Activated naive CD8-positive, alpha-beta T cell treated with anti-CD3 and anti-CD28 coated beads, Interleukin-2, amount 50 U/mL, for 24 hours (primary cell): ENCODE measurements around the gene ANGEL2.
"Not testable (repeated sequence)": the region's sequence is repeated elsewhere in the genome, so short reads cannot be mapped to it uniquely, and the experiment has no call there.

Experiments used
- ATAC-seq: fragments of 150-1000 bp; cut with Tn5 transposase; one replicate; pipeline ENCODE4 v1.10.0; 2021
- DNase-seq: peaks from one replicate; pipeline ENCODE4 v3.0.0; 2021
- H3K27ac Mint-ChIP-seq: one replicate; pipeline ENCODE4 v1.8.0; 2021; ENCODE audit warnings: mild to moderate bottlenecking, mixed read lengths
- H3K27me3 Mint-ChIP-seq: one replicate; pipeline ENCODE4 v1.8.0; 2021; ENCODE audit warnings: mixed read lengths
- H3K36me3 Mint-ChIP-seq: one replicate; pipeline ENCODE4 v1.8.0; 2021; ENCODE audit warnings: low read depth, mixed read lengths
- H3K4me1 Mint-ChIP-seq: one replicate; pipeline ENCODE4 v1.8.0; 2021; ENCODE audit warnings: mixed read lengths
- H3K4me3 Mint-ChIP-seq: one replicate; pipeline ENCODE4 v1.8.0; 2021; ENCODE audit warnings: mild to moderate bottlenecking, moderate library complexity, mixed read lengths
- H3K9me3 Mint-ChIP-seq: one replicate; pipeline ENCODE4 v1.8.0; 2021; ENCODE audit warnings: mixed read lengths

Gene ANGEL2

GRCh38 chr1:212973899-212974298 lies 41.8 kb downstream of the ANGEL2 start:
- DNase-seq: no peak
- no peak overlapping the region for H3K4me3 Mint-ChIP-seq
- H3K9me3 Mint-ChIP-seq: no peaks in the 10 kb centered on the region
- no peaks in the 10 kb centered on the region for H3K36me3 Mint-ChIP-seq
- H3K27me3 Mint-ChIP-seq: peaks cover 5% of the 10 kb centered on the region
- no peak overlapping the region for H3K27ac Mint-ChIP-seq
- ATAC-seq: no peak
- H3K4me1 Mint-ChIP-seq: no peaks in the 10 kb centered on the region

- Mint-ChIP-seq H3K36me3 (no peaks in the 10 kb centered on the region), H3K4me1 (peaks cover 3% of the 10 kb centered on the region), H3K9me3 (no peaks in the 10 kb centered on the region), H3K4me3 (no peak overlapping the region), H3K27ac (no peak overlapping the region), H3K27me3 (peaks cover 6% of the 10 kb centered on the region)
- no peak for ATAC-seq
- DNase-seq: no peak
These were observed 42.2 kb downstream of the ANGEL2 start for GRCh38 chr1:212973426-212973825.

- no peaks in the 10 kb centered on the region for H3K9me3 Mint-ChIP-seq
- peaks cover 13% of the 10 kb centered on the region for H3K27me3 Mint-ChIP-seq
- H3K36me3 Mint-ChIP-seq: no peaks in the 10 kb centered on the region
These were observed 44.4 kb downstream of the ANGEL2 start for GRCh38 chr1:212971312-212971711.

GRCh38 chr1:212970085-212970484 lies 45.6 kb downstream of the ANGEL2 start:
- no peak for ATAC-seq
- H3K27me3 Mint-ChIP-seq: peaks cover 15% of the 10 kb centered on the region
- no peak overlapping the region for H3K4me3 Mint-ChIP-seq
- no peaks in the 10 kb centered on the region for H3K36me3 Mint-ChIP-seq
- no peaks in the 10 kb centered on the region for H3K9me3 Mint-ChIP-seq
- peaks cover 10% of the 10 kb centered on the region for H3K4me1 Mint-ChIP-seq
- H3K27ac Mint-ChIP-seq: no peak overlapping the region
- DNase-seq: no peak

More at GRCh38 chr1:212971312-212971711, 44.4 kb downstream of the ANGEL2 start:
- Mint-ChIP-seq H3K4me1 (peaks cover 10% of the 10 kb centered on the region), H3K27ac (no peak overlapping the region), H3K4me3 (no peak overlapping the region)
- ATAC-seq: no peak
- DNase-seq: no peak

GRCh38 chr1:212968368-212968863 lies 47.3 kb downstream of the ANGEL2 start:
- H3K4me3 Mint-ChIP-seq: no peak overlapping the region
- H3K9me3 Mint-ChIP-seq: no peaks in the 10 kb centered on the region
- no peaks in the 10 kb centered on the region for H3K36me3 Mint-ChIP-seq
- H3K4me1 Mint-ChIP-seq: peaks cover 10% of the 10 kb centered on the region
- ATAC-seq (peak; percentile 56), DNase-seq (no peak)
- peaks cover 18% of the 10 kb centered on the region for H3K27me3 Mint-ChIP-seq
- H3K27ac Mint-ChIP-seq: no peak overlapping the region

GRCh38 chr1:212967801-212968200 lies 47.9 kb downstream of the ANGEL2 start:
- Mint-ChIP-seq H3K27me3 (peaks cover 18% of the 10 kb centered on the region), H3K27ac (no peak overlapping the region), H3K9me3 (no peaks in the 10 kb centered on the region), H3K4me3 (no peak overlapping the region), H3K4me1 (peaks cover 10% of the 10 kb centered on the region), H3K36me3 (no peaks in the 10 kb centered on the region)
- ATAC-seq (no peak), DNase-seq (no peak)

GRCh38 chr1:212966616-212967015 lies 49.1 kb downstream of the ANGEL2 start:
- DNase-seq (no peak), ATAC-seq (no peak)
- Mint-ChIP-seq H3K9me3 (no peaks in the 10 kb centered on the region), H3K27ac (no peak overlapping the region), H3K4me1 (peaks cover 10% of the 10 kb centered on the region), H3K4me3 (no peak overlapping the region), H3K36me3 (no peaks in the 10 kb centered on the region), H3K27me3 (peaks cover 18% of the 10 kb centered on the region)

- H3K4me3 Mint-ChIP-seq, H3K27ac Mint-ChIP-seq, H3K9me3 Mint-ChIP-seq, ATAC-seq, H3K4me1 Mint-ChIP-seq, H3K36me3 Mint-ChIP-seq, DNase-seq: not testable (repeated sequence)
- H3K27me3 Mint-ChIP-seq: peaks cover 14% of the 10 kb centered on the region
These were observed 50.7 kb downstream of the ANGEL2 start for GRCh38 chr1:212964993-212965392.

- H3K9me3 Mint-ChIP-seq: no peaks in the 10 kb centered on the region
- no peaks in the 10 kb centered on the region for H3K36me3 Mint-ChIP-seq
- ATAC-seq (no peak), DNase-seq (no peak)
- H3K4me3 Mint-ChIP-seq: no peak overlapping the region
- H3K27ac Mint-ChIP-seq: no peak overlapping the region
- peaks cover 10% of the 10 kb centered on the region for H3K4me1 Mint-ChIP-seq
- H3K27me3 Mint-ChIP-seq: peaks cover 14% of the 10 kb centered on the region
These were observed 51.6 kb downstream of the ANGEL2 start for GRCh38 chr1:212964102-212964501.

GRCh38 chr1:212962509-212962908 lies 53.2 kb downstream of the ANGEL2 start:
- H3K27ac Mint-ChIP-seq: no peak overlapping the region
- H3K4me3 Mint-ChIP-seq: no peak overlapping the region
- no peak for ATAC-seq
- H3K27me3 Mint-ChIP-seq: peaks cover 8% of the 10 kb centered on the region
- no peaks in the 10 kb centered on the region for H3K4me1 Mint-ChIP-seq
- no peaks in the 10 kb centered on the region for H3K36me3 Mint-ChIP-seq
- H3K9me3 Mint-ChIP-seq: no peaks in the 10 kb centered on the region
- DNase-seq: no peak

- H3K9me3 Mint-ChIP-seq: no peaks in the 10 kb centered on the region
- no peak overlapping the region for H3K4me3 Mint-ChIP-seq
- no peaks in the 10 kb centered on the region for H3K4me1 Mint-ChIP-seq
- no peak for ATAC-seq
- H3K36me3 Mint-ChIP-seq: no peaks in the 10 kb centered on the region
- DNase-seq: no peak
- H3K27ac Mint-ChIP-seq: no peak overlapping the region
- H3K27me3 Mint-ChIP-seq: peaks cover 20% of the 10 kb centered on the region
These were observed 54.7 kb downstream of the ANGEL2 start for GRCh38 chr1:212960932-212961331.

- Mint-ChIP-seq H3K9me3 (no peaks in the 10 kb centered on the region), H3K4me3 (no peak overlapping the region), H3K36me3 (no peaks in the 10 kb centered on the region), H3K27ac (no peak overlapping the region), H3K4me1 (no peaks in the 10 kb centered on the region), H3K27me3 (peaks cover 20% of the 10 kb centered on the region)
- no peak for ATAC-seq
- no peak for DNase-seq
These were observed 56.1 kb downstream of the ANGEL2 start for GRCh38 chr1:212959266-212960220.

GRCh38 chr1:212958175-212958574 lies 57.5 kb downstream of the ANGEL2 start:
- no peak for ATAC-seq
- no peaks in the 10 kb centered on the region for H3K9me3 Mint-ChIP-seq
- H3K27ac Mint-ChIP-seq: no peak overlapping the region
- no peak overlapping the region for H3K4me3 Mint-ChIP-seq
- no peaks in the 10 kb centered on the region for H3K4me1 Mint-ChIP-seq
- DNase-seq: no peak
- H3K36me3 Mint-ChIP-seq: no peaks in the 10 kb centered on the region
- H3K27me3 Mint-ChIP-seq: peaks cover 21% of the 10 kb centered on the region

GRCh38 chr1:212957546-212957945 lies 58.1 kb downstream of the ANGEL2 start:
- no peak overlapping the region for H3K4me3 Mint-ChIP-seq
- no peaks in the 10 kb centered on the region for H3K4me1 Mint-ChIP-seq
- no peak overlapping the region for H3K27ac Mint-ChIP-seq
- DNase-seq (no peak), ATAC-seq (no peak)
- no peaks in the 10 kb centered on the region for H3K9me3 Mint-ChIP-seq
- peaks cover 27% of the 10 kb centered on the region for H3K27me3 Mint-ChIP-seq
- no peaks in the 10 kb centered on the region for H3K36me3 Mint-ChIP-seq

- no peaks in the 10 kb centered on the region for H3K36me3 Mint-ChIP-seq
- no peak for ATAC-seq
- H3K4me1 Mint-ChIP-seq: peaks cover under 1% of the 10 kb centered on the region
- no peaks in the 10 kb centered on the region for H3K9me3 Mint-ChIP-seq
- peaks cover 39% of the 10 kb centered on the region for H3K27me3 Mint-ChIP-seq
- no peak for DNase-seq
- no peak overlapping the region for H3K4me3 Mint-ChIP-seq
- H3K27ac Mint-ChIP-seq: no peak overlapping the region
These were observed 59.6 kb downstream of the ANGEL2 start for GRCh38 chr1:212955961-212956620.
